ENCODE results near the gene TRIM17. TPM values are rescaled to one million over a fixed set of nuclear protein-coding genes. Genes with fewer than 3 reads are reported as not detected.

TRIM17 gene
- polyA plus RNA-seq, 4 donors = 0.48 to 0.59 TPM; not detected in 2

GRCh38 chr1:228367798-228368791 lies 48.6 kb downstream of the TRIM17 start:
- WGBS, 3 donors = 21 to 45% (median 38%) methylated on average over 21 to 25 of the region's 25 CpGs
- DNase-seq (peak in 1 of 2 donors; percentile 92), FAIRE-seq (no peak)
- peak overlapping the region in 1 of 3 donors; percentile 17 for H3K4me3 ChIP-seq (ENCODE audit: low read depth in 1 of 3, low read length in 3 of 3)
- no peaks in the 10 kb centered on the region for H3K9me3 ChIP-seq (ENCODE audit: control insufficient read depth in 2 of 2, insufficient read depth in 1 of 2, low read depth in 1 of 2, low read length in 1 of 2)
- H3K27ac ChIP-seq (ENCODE audit: low read depth in 1 of 3, low read length in 2 of 3) = peak overlapping the region in 1 of 3 donors; percentile 80
- peaks cover 0 to 66% (median 0%) of the 10 kb centered on the region in 3 donors for H3K36me3 ChIP-seq (ENCODE audit: control insufficient read depth in 3 of 3, insufficient read depth in 2 of 3, low read depth in 1 of 3, low read length in 3 of 3)
- no peaks in the 10 kb centered on the region for H3K27me3 ChIP-seq (ENCODE audit: control insufficient read depth in 3 of 3, insufficient read depth in 3 of 3, low read length in 3 of 3)
- H3K4me1 ChIP-seq (ENCODE audit: control insufficient read depth in 3 of 3, insufficient read depth in 2 of 3, low read depth in 1 of 3, low read length in 2 of 3) = peaks cover 0 to 51% (median 0%) of the 10 kb centered on the region in 3 donors

GRCh38 chr1:228366866-228367741 lies 49.6 kb downstream of the TRIM17 start:
- H3K4me1 ChIP-seq (ENCODE audit: control insufficient read depth in 3 of 3, insufficient read depth in 2 of 3, low read depth in 1 of 3, low read length in 2 of 3) = peaks cover 0 to 47% (median 0%) of the 10 kb centered on the region in 3 donors
- H3K27me3 ChIP-seq (ENCODE audit: control insufficient read depth in 3 of 3, insufficient read depth in 3 of 3, low read length in 3 of 3) = no peaks in the 10 kb centered on the region
- WGBS, 3 donors = 60 to 73% (median 71%) methylated on average over 23 to 24 of the region's 24 CpGs
- H3K36me3 ChIP-seq (ENCODE audit: control insufficient read depth in 3 of 3, insufficient read depth in 2 of 3, low read depth in 1 of 3, low read length in 3 of 3) = peaks cover 0 to 62% (median 0%) of the 10 kb centered on the region in 3 donors
- no peak overlapping the region for H3K4me3 ChIP-seq (ENCODE audit: low read depth in 1 of 3, low read length in 3 of 3)
- no peaks in the 10 kb centered on the region for H3K9me3 ChIP-seq (ENCODE audit: control insufficient read depth in 2 of 2, insufficient read depth in 1 of 2, low read depth in 1 of 2, low read length in 1 of 2)
- FAIRE-seq (no peak), DNase-seq (no peak)
- H3K27ac ChIP-seq (ENCODE audit: low read depth in 1 of 3, low read length in 2 of 3) = peak overlapping the region in 1 of 3 donors; percentile 80

DNA sequence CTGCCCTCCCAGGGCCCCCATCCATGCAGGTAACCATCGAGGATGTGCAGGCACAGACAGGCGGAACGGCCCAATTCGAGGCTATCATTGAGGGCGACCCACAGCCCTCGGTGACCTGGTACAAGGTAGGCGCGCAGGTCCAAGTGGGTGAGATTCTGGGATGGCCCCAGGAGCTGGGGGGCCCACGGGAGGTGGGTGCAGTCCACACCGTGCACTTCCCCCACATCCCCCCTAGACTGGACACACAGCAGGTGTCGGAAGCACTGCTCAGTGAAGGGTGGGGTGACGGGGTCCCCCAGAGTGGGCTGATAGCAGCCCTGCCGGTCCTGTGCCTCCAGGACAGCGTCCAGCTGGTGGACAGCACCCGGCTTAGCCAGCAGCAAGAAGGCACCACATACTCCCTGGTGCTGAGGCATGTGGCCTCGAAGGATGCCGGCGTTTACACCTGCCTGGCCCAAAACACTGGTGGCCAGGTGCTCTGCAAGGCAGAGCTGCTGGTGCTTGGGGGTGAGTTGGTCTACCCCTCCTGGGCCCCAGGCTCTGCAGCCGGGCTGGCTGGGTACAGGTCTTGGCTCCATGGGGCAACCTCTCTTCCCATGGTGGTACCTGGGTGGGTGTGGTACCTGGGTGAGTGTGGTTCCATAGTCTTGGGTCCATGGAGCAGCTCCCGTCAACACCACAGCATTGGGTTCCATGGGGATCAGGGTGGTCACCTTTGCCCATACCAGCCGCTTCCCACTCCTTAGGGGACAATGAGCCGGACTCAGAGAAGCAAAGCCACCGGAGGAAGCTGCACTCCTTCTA lies 50.4 kb downstream of the TRIM17 start:
- FAIRE-seq (no peak), DNase-seq (no peak)
- Histone ChIP-seq H3K9me3 (ENCODE audit: control insufficient read depth in 2 of 2, insufficient read depth in 1 of 2, low read depth in 1 of 2, low read length in 1 of 2) (no peaks in the 10 kb centered on the region), H3K27me3 (ENCODE audit: control insufficient read depth in 3 of 3, insufficient read depth in 3 of 3, low read length in 3 of 3) (no peaks in the 10 kb centered on the region), H3K27ac (ENCODE audit: low read depth in 1 of 3, low read length in 2 of 3) (no peak overlapping the region), H3K4me3 (ENCODE audit: low read depth in 1 of 3, low read length in 3 of 3) (no peak overlapping the region), H3K36me3 (ENCODE audit: control insufficient read depth in 3 of 3, insufficient read depth in 2 of 3, low read depth in 1 of 3, low read length in 3 of 3) (peaks cover 0 to 59% (median 0%) of the 10 kb centered on the region in 3 donors), H3K4me1 (ENCODE audit: control insufficient read depth in 3 of 3, insufficient read depth in 2 of 3, low read depth in 1 of 3, low read length in 2 of 3) (peaks cover 0 to 40% (median 0%) of the 10 kb centered on the region in 3 donors)
- WGBS, 3 donors = 80 to 89% (median 80%) methylated on average over 23 of the region's 23 CpGs

GRCh38 chr1:228365271-228366061 lies 51.2 kb downstream of the TRIM17 start:
- 75 to 83% (median 78%) methylated on average over 14 to 20 of the region's 20 CpGs for WGBS, 3 donors
- FAIRE-seq (no peak), DNase-seq (no peak)
- Histone ChIP-seq H3K36me3 (ENCODE audit: control insufficient read depth in 3 of 3, insufficient read depth in 2 of 3, low read depth in 1 of 3, low read length in 3 of 3) (peaks cover 0 to 54% (median 0%) of the 10 kb centered on the region in 3 donors), H3K9me3 (ENCODE audit: control insufficient read depth in 2 of 2, insufficient read depth in 1 of 2, low read depth in 1 of 2, low read length in 1 of 2) (no peaks in the 10 kb centered on the region), H3K4me3 (ENCODE audit: low read depth in 1 of 3, low read length in 3 of 3) (no peak overlapping the region), H3K27ac (ENCODE audit: low read depth in 1 of 3, low read length in 2 of 3) (no peak overlapping the region), H3K4me1 (ENCODE audit: control insufficient read depth in 3 of 3, insufficient read depth in 2 of 3, low read depth in 1 of 3, low read length in 2 of 3) (peaks cover 0 to 35% (median 0%) of the 10 kb centered on the region in 3 donors), H3K27me3 (ENCODE audit: control insufficient read depth in 3 of 3, insufficient read depth in 3 of 3, low read length in 3 of 3) (no peaks in the 10 kb centered on the region)

DNA sequence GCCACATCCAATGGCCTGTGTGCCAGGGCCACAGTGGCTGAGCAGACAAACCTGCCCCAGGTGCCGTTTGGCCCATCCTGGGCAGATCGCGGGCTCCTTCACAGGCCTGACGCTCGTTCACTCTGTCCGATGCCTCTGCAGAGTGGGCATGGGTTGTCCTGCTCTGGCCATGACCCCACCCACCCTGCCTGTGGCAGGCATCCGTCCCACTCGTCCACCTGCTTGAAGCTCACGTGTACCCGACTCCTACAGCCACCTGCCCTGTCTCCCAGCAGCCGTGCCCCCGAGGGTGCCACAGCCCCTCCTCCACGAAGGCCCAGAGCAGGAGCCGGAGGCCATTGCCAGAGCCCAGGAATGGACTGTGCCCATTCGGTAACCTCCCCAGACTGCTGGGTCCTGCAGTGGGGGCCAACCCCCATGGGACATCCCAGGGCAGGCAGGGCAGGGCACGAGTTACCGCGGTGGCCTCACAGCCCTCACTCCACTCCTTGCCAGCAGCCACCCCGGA lies 51.9 kb downstream of the TRIM17 start:
- H3K27me3 ChIP-seq (ENCODE audit: control insufficient read depth in 3 of 3, insufficient read depth in 3 of 3, low read length in 3 of 3) = no peaks in the 10 kb centered on the region
- WGBS, 3 donors = 65 to 88% (median 74%) methylated on average over 17 to 19 of the region's 19 CpGs
- peaks cover 0 to 28% (median 0%) of the 10 kb centered on the region in 3 donors for H3K4me1 ChIP-seq (ENCODE audit: control insufficient read depth in 3 of 3, insufficient read depth in 2 of 3, low read depth in 1 of 3, low read length in 2 of 3)
- H3K36me3 ChIP-seq (ENCODE audit: control insufficient read depth in 3 of 3, insufficient read depth in 2 of 3, low read depth in 1 of 3, low read length in 3 of 3) = peaks cover 0 to 53% (median 0%) of the 10 kb centered on the region in 3 donors
- H3K9me3 ChIP-seq (ENCODE audit: control insufficient read depth in 2 of 2, insufficient read depth in 1 of 2, low read depth in 1 of 2, low read length in 1 of 2) = no peaks in the 10 kb centered on the region
- no peak for DNase-seq
- no peak overlapping the region for H3K4me3 ChIP-seq (ENCODE audit: low read depth in 1 of 3, low read length in 3 of 3)
- FAIRE-seq = no peak
- no peak overlapping the region for H3K27ac ChIP-seq (ENCODE audit: low read depth in 1 of 3, low read length in 2 of 3)

- DNase-seq = no peak
- FAIRE-seq = no peak
- Histone ChIP-seq H3K27ac (ENCODE audit: low read depth in 1 of 3, low read length in 2 of 3) (no peak overlapping the region), H3K36me3 (ENCODE audit: control insufficient read depth in 3 of 3, insufficient read depth in 2 of 3, low read depth in 1 of 3, low read length in 3 of 3) (peaks cover 0 to 51% (median 0%) of the 10 kb centered on the region in 3 donors), H3K4me3 (ENCODE audit: low read depth in 1 of 3, low read length in 3 of 3) (no peak overlapping the region), H3K4me1 (ENCODE audit: control insufficient read depth in 3 of 3, insufficient read depth in 2 of 3, low read depth in 1 of 3, low read length in 2 of 3) (peaks cover 0 to 22% (median 0%) of the 10 kb centered on the region in 3 donors), H3K27me3 (ENCODE audit: control insufficient read depth in 3 of 3, insufficient read depth in 3 of 3, low read length in 3 of 3) (no peaks in the 10 kb centered on the region), H3K9me3 (ENCODE audit: control insufficient read depth in 2 of 2, insufficient read depth in 1 of 2, low read depth in 1 of 2, low read length in 1 of 2) (no peaks in the 10 kb centered on the region)
- 66 to 81% (median 79%) methylated on average over 12 of the region's 12 CpGs for WGBS, 3 donors
Observed at GRCh38 chr1:228364068-228364705, 52.5 kb downstream of the TRIM17 start.

- DNase-seq (no peak), FAIRE-seq (no peak)
Observed at GRCh38 chr1:228363686-228364067, 53.0 kb downstream of the TRIM17 start.

More at GRCh38 chr1:228363686-228364067, 53.0 kb downstream of the TRIM17 start:
- 66 to 75% (median 72%) methylated on average over 9 of the region's 9 CpGs for WGBS, 3 donors
- no peak overlapping the region for H3K4me3 ChIP-seq (ENCODE audit: low read depth in 1 of 3, low read length in 3 of 3)
- H3K9me3 ChIP-seq (ENCODE audit: control insufficient read depth in 2 of 2, insufficient read depth in 1 of 2, low read depth in 1 of 2, low read length in 1 of 2) = no peaks in the 10 kb centered on the region
- H3K27ac ChIP-seq (ENCODE audit: low read depth in 1 of 3, low read length in 2 of 3) = no peak overlapping the region
- H3K4me1 ChIP-seq (ENCODE audit: control insufficient read depth in 3 of 3, insufficient read depth in 2 of 3, low read depth in 1 of 3, low read length in 2 of 3) = peaks cover 0 to 17% (median 0%) of the 10 kb centered on the region in 3 donors
- H3K27me3 ChIP-seq (ENCODE audit: control insufficient read depth in 3 of 3, insufficient read depth in 3 of 3, low read length in 3 of 3) = no peaks in the 10 kb centered on the region
- H3K36me3 ChIP-seq (ENCODE audit: control insufficient read depth in 3 of 3, insufficient read depth in 2 of 3, low read depth in 1 of 3, low read length in 3 of 3) = peaks cover 0 to 47% (median 0%) of the 10 kb centered on the region in 3 donors
